HFFc6 (cell line): ENCODE data around the gene SLC25A1. TPM values are rescaled to one million over a fixed set of nuclear protein-coding genes. Genes with fewer than 3 reads are reported as not detected.

Experiments
- DNase-seq: peaks from one replicate; pipeline ENCODE4 v3.0.0-alpha.2; 2018
- H3K27ac Mint-ChIP-seq: 2 replicates; pipeline ENCODE4 v1.8.0; 2020; ENCODE audit warnings: mild to moderate bottlenecking, mixed read lengths
- H3K27me3 Mint-ChIP-seq: 2 replicates; pipeline ENCODE4 v1.8.0; 2021; ENCODE audit warnings: mild to moderate bottlenecking, moderate library complexity, mixed read lengths; ENCODE audit not compliant: insufficient read depth
- H3K36me3 Mint-ChIP-seq: 2 replicates; pipeline ENCODE4 v1.8.0; 2021; ENCODE audit warnings: low read depth, mixed read lengths
- H3K4me1 Mint-ChIP-seq: 2 replicates; pipeline ENCODE4 v1.8.0; 2020; ENCODE audit warnings: low read depth, mixed read lengths
- H3K4me3 Mint-ChIP-seq: 2 replicates; pipeline ENCODE4 v1.8.0; 2020; ENCODE audit warnings: mild to moderate bottlenecking, moderate library complexity, mixed read lengths
- H3K9me3 Mint-ChIP-seq: 2 replicates; pipeline ENCODE4 v1.8.0; 2020; ENCODE audit warnings: mild to moderate bottlenecking, mixed read lengths
- CTCF ChIP-seq: fragments of 200-600 bp; sonication (generic); IDR thresholded peaks from 2 replicates; pipeline ENCODE4 v1.5.0; 2021; ENCODE audit warnings: antibody characterized with exemption, mild to moderate bottlenecking
- total RNA-seq, 6 experiments: library from RNA; stranded (reverse); fragmentation: NEBNext Ultra II Directional; extraction: Animal tissue kit (Norgen Biotek cat#: 25700); gene quantifications; 2 replicates in 1 of 6; 3 replicates in 5 of 6; pipeline ENCODE4 v1.2.3, GENCODE V29; 2021

The SLC25A1 gene
- total RNA-seq, 6 experiments from 2014 or later = 102 to 124 (median 108) TPM

DNA sequence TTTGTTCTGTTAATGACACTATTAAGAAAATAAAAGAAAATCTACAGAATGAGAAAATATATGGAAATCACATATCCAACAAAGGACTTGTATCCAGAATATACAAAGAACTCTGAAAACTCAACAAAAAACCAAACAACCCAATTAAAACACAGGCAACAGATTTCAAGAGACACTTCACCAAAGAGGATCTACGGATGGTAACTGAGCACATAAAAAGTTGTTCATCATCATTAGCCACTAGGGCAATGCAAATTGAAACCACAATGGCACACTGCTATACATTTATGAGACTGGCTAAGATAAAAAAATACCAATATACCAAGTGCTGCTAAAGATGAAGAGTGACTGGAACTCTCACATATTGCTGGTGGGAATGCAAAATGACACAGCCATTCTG is 34.5 kb upstream of the SLC25A1 start:
- no peak for DNase-seq
- Mint-ChIP-seq H3K4me1 (no peaks in the 10 kb centered on the region; the same call in 1 of the 2 replicates), H3K4me3 (no peak overlapping the region), H3K27ac (no peak overlapping the region), H3K27me3 (no peaks in the 10 kb centered on the region), H3K9me3 (no peaks in the 10 kb centered on the region), H3K36me3 (peaks cover 10% of the 10 kb centered on the region)
- TF ChIP-seq CTCF = no peak

DNA sequence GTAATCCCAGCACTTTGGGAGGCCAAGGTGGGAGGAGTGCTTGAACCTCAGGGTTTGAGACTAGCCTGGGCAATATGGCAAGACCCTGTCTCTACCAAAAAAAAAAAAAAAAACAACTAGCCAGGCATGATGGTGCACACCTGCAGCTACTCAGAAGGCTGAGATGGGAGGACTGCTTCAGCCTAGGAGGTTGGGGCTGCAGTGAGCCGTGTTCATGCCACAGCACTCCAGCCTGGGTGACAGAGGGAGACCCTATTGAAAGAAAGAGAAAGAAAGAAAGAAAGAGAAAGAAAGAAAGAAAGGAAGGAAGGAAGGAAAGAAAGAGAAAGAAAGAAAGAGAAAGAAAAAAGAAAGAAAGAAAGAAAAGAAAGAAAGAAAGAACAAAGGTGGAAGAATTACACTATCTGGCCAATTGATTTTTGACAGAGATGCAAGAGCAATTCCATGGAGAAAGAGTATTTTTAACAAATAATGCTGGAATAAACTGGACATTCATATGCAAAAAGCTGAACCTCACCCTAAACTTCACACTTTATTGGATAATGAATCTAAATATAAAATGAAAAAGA is 33.9 kb upstream of the SLC25A1 start:
- H3K36me3 Mint-ChIP-seq = peaks cover 10% of the 10 kb centered on the region
- no peaks in the 10 kb centered on the region for H3K9me3 Mint-ChIP-seq
- H3K27ac Mint-ChIP-seq = no peak overlapping the region
- H3K4me1 Mint-ChIP-seq = no peaks in the 10 kb centered on the region; the same call in 1 of the 2 replicates
- no peak overlapping the region for H3K4me3 Mint-ChIP-seq
- DNase-seq = no peak
- H3K27me3 Mint-ChIP-seq = no peaks in the 10 kb centered on the region
- no peak for TF ChIP-seq CTCF

DNA sequence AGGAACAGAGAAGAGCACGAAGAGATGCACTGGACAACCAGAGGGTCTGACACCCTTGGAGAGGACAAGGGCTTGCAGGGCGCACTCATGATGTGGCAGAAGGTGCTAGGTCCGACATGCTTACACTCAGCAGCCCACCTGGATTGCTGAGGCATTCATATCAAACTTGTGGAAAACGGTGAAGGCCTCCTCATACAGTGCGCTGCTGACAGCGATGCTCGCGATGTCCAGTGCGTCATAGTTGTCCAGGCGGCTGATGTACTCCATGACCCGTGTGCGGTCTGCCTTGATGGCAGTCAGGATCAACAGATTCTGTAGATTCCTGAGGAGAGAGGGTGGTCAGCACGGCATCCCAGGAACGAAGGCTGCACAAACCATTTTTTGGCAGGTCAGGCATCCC is 31.7 kb upstream of the SLC25A1 start:
- Mint-ChIP-seq H3K27me3 (no peaks in the 10 kb centered on the region), H3K4me1 (no peaks in the 10 kb centered on the region; the same call in 1 of the 2 replicates), H3K36me3 (peaks cover 5% of the 10 kb centered on the region; the same call in 1 of the 2 replicates), H3K27ac (no peak overlapping the region), H3K4me3 (no peak overlapping the region), H3K9me3 (no peaks in the 10 kb centered on the region)
- no peak for TF ChIP-seq CTCF
- no peak for DNase-seq

DNA sequence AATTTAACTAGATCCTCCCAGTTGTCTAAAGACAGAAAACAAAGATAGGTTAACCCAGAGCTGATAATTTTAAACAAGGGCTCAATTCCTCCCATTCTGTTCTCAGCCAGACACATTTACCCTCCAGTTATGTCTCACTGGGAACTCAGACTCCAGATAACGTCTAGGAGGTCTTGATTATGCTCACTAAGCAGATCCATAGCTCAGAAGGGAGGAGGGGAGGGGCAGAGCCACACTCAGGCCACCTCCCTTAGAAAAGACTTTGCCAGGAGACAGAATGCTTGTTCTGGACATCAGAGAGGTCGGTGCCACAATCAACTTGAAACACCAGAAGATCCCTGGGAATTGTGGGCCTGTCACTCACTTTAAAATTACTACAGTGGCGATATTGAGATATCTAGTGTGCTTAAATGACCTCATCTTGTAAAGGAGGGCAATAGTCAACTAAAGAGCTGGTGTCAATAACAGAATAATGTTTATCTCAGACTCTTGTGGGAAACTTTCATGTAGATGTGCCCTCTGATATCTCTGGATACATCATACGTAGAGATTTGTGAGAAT is 29.8 kb upstream of the SLC25A1 start:
- no peak for DNase-seq
- H3K9me3 Mint-ChIP-seq = no peaks in the 10 kb centered on the region
- no peaks in the 10 kb centered on the region for H3K4me1 Mint-ChIP-seq
- TF ChIP-seq CTCF = no peak
- no peaks in the 10 kb centered on the region; the same call in 1 of the 2 replicates for H3K27me3 Mint-ChIP-seq
- H3K27ac Mint-ChIP-seq = no peak overlapping the region
- H3K4me3 Mint-ChIP-seq = no peak overlapping the region
- 0 out of 2 replicates have a peak, but pooled peaks cover 5% of the 10 kb centered on the region for H3K36me3 Mint-ChIP-seq

- H3K4me1 Mint-ChIP-seq = no peaks in the 10 kb centered on the region
- H3K36me3 Mint-ChIP-seq = 0 out of 2 replicates have a peak, but pooled peaks cover 5% of the 10 kb centered on the region
- no peak for TF ChIP-seq CTCF
- H3K9me3 Mint-ChIP-seq = no peaks in the 10 kb centered on the region
- no peak overlapping the region for H3K27ac Mint-ChIP-seq
- no peaks in the 10 kb centered on the region; the same call in 1 of the 2 replicates for H3K27me3 Mint-ChIP-seq
- H3K4me3 Mint-ChIP-seq = no peak overlapping the region
- no peak for DNase-seq
Observed at GRCh38 chr22:19207884-19208283, 29.3 kb upstream of the SLC25A1 start.
